CD4-positive, alpha-beta memory T cell (primary cell): ENCODE results near the gene AVPR2. TPM values are rescaled to one million over a fixed set of nuclear protein-coding genes. Genes with fewer than 3 reads are reported as not detected.

Experiments
- CTCF ChIA-PET: fragments of 350-600 bp; sonication (Branson Sonifier 250); formaldehyde crosslinking; loops from one replicate; lab custom pipeline; 2021; ENCODE audit warnings: inconsistent platforms; ENCODE audit not compliant: partially characterized antibody; lab: Charles Lee
- POLR2A ChIA-PET: fragments of 350-600 bp; sonication (Branson Sonifier 250); formaldehyde crosslinking; loops from one replicate; lab custom pipeline; 2021; ENCODE audit not compliant: partially characterized antibody; lab: Charles Lee
- DNase-seq, 5 donors: peaks; one replicate each; pipeline versions ENCODE4 v3.0.0 to v3.0.0-alpha.2; 2020 to 2022; ENCODE audit warnings: mixed read lengths in 1 of 5
- H3K27ac ChIP-seq: one replicate; pipeline ENCODE4 v1.7.0; 2013; ENCODE audit warnings: low read depth, low read length
- H3K27me3 ChIP-seq: 2 replicates; pipeline ENCODE4 v1.7.0; 2013; ENCODE audit warnings: mild to moderate bottlenecking, low read length, moderate library complexity; ENCODE audit not compliant: insufficient read depth
- H3K36me3 ChIP-seq: 2 replicates; pipeline ENCODE4 v1.7.0; 2013; ENCODE audit warnings: mild to moderate bottlenecking, low read length, moderate library complexity; ENCODE audit not compliant: insufficient read depth
- H3K4me1 ChIP-seq: 2 replicates; pipeline ENCODE4 v1.7.0; 2013; ENCODE audit warnings: mild to moderate bottlenecking, low read length, moderate library complexity; ENCODE audit not compliant: insufficient read depth
- H3K4me3 ChIP-seq, 2 donors: one replicate each; pipeline ENCODE4 v1.7.0; 2013; ENCODE audit warnings: low read length in 2 of 2, mild to moderate bottlenecking in 1 of 2
- H3K9me3 ChIP-seq, 2 donors: one replicate each; pipeline ENCODE4 v1.7.0; 2013; ENCODE audit warnings: low read length in 2 of 2, control low read depth in 1 of 2; ENCODE audit not compliant: control insufficient read depth in 1 of 2
- H3K27ac Mint-ChIP-seq, 7 donors: one replicate each; pipeline ENCODE4 v1.8.0; 2020 to 2021; ENCODE audit warnings: mixed read lengths in 7 of 7, mild to moderate bottlenecking in 6 of 7, inconsistent platforms in 3 of 7, moderate library complexity in 3 of 7
- H3K27me3 Mint-ChIP-seq, 2 donors: one replicate each; pipeline ENCODE4 v1.8.0; 2020 to 2021; ENCODE audit warnings: mixed read lengths in 2 of 2
- H3K36me3 Mint-ChIP-seq, 2 donors: one replicate each; pipeline ENCODE4 v1.8.0; 2020 to 2021; ENCODE audit warnings: mixed read lengths in 2 of 2, inconsistent platforms in 1 of 2, mild to moderate bottlenecking in 1 of 2
- H3K4me1 Mint-ChIP-seq, 4 donors: one replicate each; pipeline ENCODE4 v1.8.0; 2020 to 2021; ENCODE audit warnings: mixed read lengths in 4 of 4, mild to moderate bottlenecking in 1 of 4
- H3K4me3 Mint-ChIP-seq, 8 donors: one replicate each; pipeline ENCODE4 v1.8.0; 2020 to 2021; ENCODE audit warnings: mixed read lengths in 8 of 8, mild to moderate bottlenecking in 7 of 8, moderate library complexity in 6 of 8, inconsistent platforms in 3 of 8
- H3K9me3 Mint-ChIP-seq, 8 donors: one replicate each; pipeline ENCODE4 v1.8.0; 2020 to 2021; ENCODE audit warnings: mixed read lengths in 8 of 8, mild to moderate bottlenecking in 5 of 8, inconsistent platforms in 3 of 8, moderate library complexity in 1 of 8
- intact Hi-C: fragments of 100-400 bp; cut with micrococcal nuclease; formaldehyde crosslinking; loops from one replicate; pipeline ENCODE4 v1.15.1; 2023
- polyA plus RNA-seq, 2 donors: library from polyadenylated mRNA; unstranded; fragments of 300-500 nt; fragmentation: Illumina TruSeq; gene quantifications; one replicate each; pipeline ENCODE4 v1.2.3, GENCODE V29; 2021
- total RNA-seq, 2 experiments: library from RNA; stranded (reverse); gene quantifications; one replicate each; pipeline ENCODE4 v1.2.3, GENCODE V29; 2021

AVPR2 gene
- total and polyA plus RNA-seq, 4 experiments from 2014 or later, result 0.15 TPM; not detected in 3

GRCh38 chrX:153948847-153949805 lies 44.7 kb downstream of the AVPR2 start:
- POLR2A ChIA-PET, result interaction anchor here (0.9 to 21.2 kb wide), 5 partner anchors 17 to 130 kb away, joined by 3 to 447 read pairs (median 4); partner anchors contain the start of genes ARHGAP4, HCFC1 and NAA10
- H3K36me3 ChIP-seq, result peaks cover 30% of the 10 kb centered on the region
- peaks cover 0 to 2% (median 0%) of the 10 kb centered on the region in 8 donors for H3K9me3 Mint-ChIP-seq
- H3K4me3 Mint-ChIP-seq, result no peak overlapping the region
- no peak overlapping the region for H3K4me3 ChIP-seq
- peaks cover 17% of the 10 kb centered on the region for H3K4me1 ChIP-seq
- H3K27me3 ChIP-seq, result no peaks in the 10 kb centered on the region
- H3K36me3 Mint-ChIP-seq, result peaks cover 21 to 23% of the 10 kb centered on the region in 2 donors
- H3K4me1 Mint-ChIP-seq, result peaks cover 5 to 17% (median 8%) of the 10 kb centered on the region in 4 donors
- no peaks in the 10 kb centered on the region for H3K27me3 Mint-ChIP-seq
- intact Hi-C loops, result loop anchor here (5.0 kb wide), 1 partner anchor 42 kb away; no protein-coding TSS in a partner anchor
- peak overlapping the region in 2 of 7 donors; percentile 75 to 77 for H3K27ac Mint-ChIP-seq
- no peak overlapping the region for H3K27ac ChIP-seq
- DNase-seq, result peak in 1 of 5 donors; percentile 29
- no peaks in the 10 kb centered on the region for H3K9me3 ChIP-seq
- CTCF ChIA-PET, result interaction anchor here (2.3 to 10.4 kb wide), 6 partner anchors 20 to 186 kb away, joined by 12 to 290 read pairs (median 24); partner anchors contain the start of genes ARHGAP4, HCFC1, NAA10 and PLXNB3

DNA sequence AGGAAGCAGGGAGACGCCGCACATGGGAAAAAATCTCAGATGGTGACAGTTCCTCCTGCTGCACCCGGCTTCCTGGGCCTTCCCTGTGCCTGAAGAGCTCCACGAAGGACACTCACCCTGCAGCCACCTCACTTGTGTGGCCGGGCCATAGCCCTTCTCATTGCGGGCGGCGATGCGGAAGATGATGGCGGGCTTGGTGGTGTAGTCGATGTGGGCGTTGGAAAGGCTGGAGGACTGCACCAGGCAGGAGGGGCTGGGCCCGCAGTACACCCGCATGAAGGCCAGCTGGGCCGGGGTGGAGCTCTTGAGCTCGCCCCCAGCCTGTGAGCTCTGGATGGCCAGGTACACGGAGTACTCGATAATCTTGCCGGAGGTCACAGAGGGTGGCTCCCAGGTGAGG lies 45.7 kb downstream of the AVPR2 start:
- intact Hi-C loops, result loop anchor here (5.0 kb wide), 1 partner anchor 263 kb away; the partner anchor contains the start of gene SLC6A8
- Histone ChIP-seq H3K4me3 (no peak overlapping the region), H3K27ac (no peak overlapping the region), H3K36me3 (peaks cover 30% of the 10 kb centered on the region), H3K4me1 (peaks cover 10% of the 10 kb centered on the region), H3K9me3 (no peaks in the 10 kb centered on the region), H3K27me3 (no peaks in the 10 kb centered on the region)
- CTCF ChIA-PET, result interaction anchor here (1.0 to 10.4 kb wide), 5 partner anchors 18 to 187 kb away, joined by 3 to 290 read pairs (median 4); partner anchors contain the start of genes ARHGAP4, AVPR2, NAA10 and PLXNB3
- POLR2A ChIA-PET, result interaction anchor here (0.9 to 21.2 kb wide), 2 partner anchors 23 to 131 kb away, joined by 4 to 447 read pairs; partner anchors contain the start of genes ARHGAP4 and NAA10
- no peak overlapping the region for H3K4me3 Mint-ChIP-seq
- H3K27ac Mint-ChIP-seq, result peak overlapping the region in 1 of 7 donors; percentile 18
- peaks cover 24 to 30% of the 10 kb centered on the region in 2 donors for H3K36me3 Mint-ChIP-seq
- DNase-seq, result no peak
- peaks cover 5 to 14% (median 8%) of the 10 kb centered on the region in 4 donors for H3K4me1 Mint-ChIP-seq
- no peaks in the 10 kb centered on the region for H3K27me3 Mint-ChIP-seq
- H3K9me3 Mint-ChIP-seq, result peaks cover 0 to 2% (median 0%) of the 10 kb centered on the region in 8 donors

GRCh38 chrX:153951683-153952372 lies 47.4 kb downstream of the AVPR2 start:
- no peak overlapping the region for H3K27ac ChIP-seq
- H3K4me3 ChIP-seq, result no peak overlapping the region
- Mint-ChIP-seq H3K36me3 (peaks cover 37 to 40% of the 10 kb centered on the region in 2 donors), H3K4me1 (peaks cover 5 to 14% (median 7%) of the 10 kb centered on the region in 4 donors), H3K27me3 (no peaks in the 10 kb centered on the region), H3K4me3 (no peak overlapping the region), H3K9me3 (peaks cover 0 to 8% (median 0%) of the 10 kb centered on the region in 8 donors), H3K27ac (no peak overlapping the region)
- ChIA-PET POLR2A (interaction anchor here (1.2 to 21.2 kb wide), 2 partner anchors 15 to 25 kb away, joined by 4 to 447 read pairs; partner anchors contain the start of genes ARHGAP4 and NAA10), CTCF (interaction anchor here (0.9 to 4.7 kb wide), 6 partner anchors 16 to 342 kb away, joined by 3 to 19 read pairs (median 4); partner anchors contain the start of gene PLXNB3)
- peaks cover 33% of the 10 kb centered on the region for H3K36me3 ChIP-seq
- intact Hi-C loops, result loop anchor here (5.0 kb wide), 1 partner anchor 265 kb away; the partner anchor contains the start of gene SLC6A8
- H3K9me3 ChIP-seq, result no peaks in the 10 kb centered on the region
- H3K27me3 ChIP-seq, result no peaks in the 10 kb centered on the region
- DNase-seq, result peak in 1 of 5 donors; percentile 28
- H3K4me1 ChIP-seq, result peaks cover 9% of the 10 kb centered on the region

DNA sequence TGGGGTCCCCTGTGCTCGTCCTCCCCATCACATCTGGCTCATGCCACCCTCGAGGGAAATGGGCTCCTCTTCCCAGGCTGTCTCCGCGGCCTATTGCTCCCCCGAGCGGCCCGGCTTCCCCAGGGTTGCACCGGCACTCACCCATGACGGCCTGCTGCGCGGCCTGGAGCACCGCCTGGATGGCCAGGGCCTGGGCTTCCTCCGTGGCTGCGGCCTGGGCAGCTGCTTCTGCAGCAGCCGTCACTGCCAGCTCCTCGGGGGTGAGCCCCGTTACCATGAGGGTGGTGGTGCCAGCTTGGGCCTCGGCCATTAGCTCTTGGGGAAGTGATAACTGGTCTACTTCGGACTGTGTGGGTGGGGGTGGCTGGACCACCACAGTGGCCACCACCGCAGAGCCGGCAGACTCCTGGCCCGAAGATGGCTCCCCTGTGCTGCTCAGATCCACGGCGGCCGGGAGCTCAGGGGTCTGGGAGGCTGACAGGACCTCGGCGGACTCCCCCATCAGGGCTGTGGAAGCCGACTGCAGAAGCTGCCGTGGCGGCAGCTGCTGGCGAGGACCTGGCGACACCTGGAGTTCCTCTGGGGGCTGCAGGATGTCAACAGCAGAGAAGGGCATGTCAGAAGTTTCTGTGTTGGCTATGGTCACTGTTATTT lies 48.0 kb downstream of the AVPR2 start:
- Mint-ChIP-seq H3K27me3 (no peaks in the 10 kb centered on the region), H3K9me3 (peaks cover 0 to 8% (median 0%) of the 10 kb centered on the region in 8 donors), H3K27ac (peak overlapping the region in 1 of 7 donors; percentile 35), H3K36me3 (peaks cover 39 to 44% of the 10 kb centered on the region in 2 donors), H3K4me3 (no peak overlapping the region), H3K4me1 (peaks cover under 1 to 8% (median 3%) of the 10 kb centered on the region in 4 donors)
- POLR2A ChIA-PET, result interaction anchor here (1.2 to 21.2 kb wide), 2 partner anchors 14 to 25 kb away, joined by 4 to 447 read pairs; partner anchors contain the start of genes ARHGAP4 and NAA10
- Histone ChIP-seq H3K27ac (no peak overlapping the region), H3K4me1 (peaks cover 4% of the 10 kb centered on the region), H3K9me3 (no peaks in the 10 kb centered on the region), H3K36me3 (peaks cover 40% of the 10 kb centered on the region), H3K4me3 (no peak overlapping the region), H3K27me3 (no peaks in the 10 kb centered on the region)
- intact Hi-C loops, result loop anchor here (1.0 to 5.0 kb wide), 2 partner anchors 188 to 265 kb away; partner anchors contain the start of genes PLXNB3 and SLC6A8
- DNase-seq, result peak in 1 of 5 donors; percentile 8
- CTCF ChIA-PET, result interaction anchor here (0.9 to 4.7 kb wide), 6 partner anchors 15 to 343 kb away, joined by 3 to 19 read pairs (median 4); partner anchors contain the start of gene PLXNB3

DNA sequence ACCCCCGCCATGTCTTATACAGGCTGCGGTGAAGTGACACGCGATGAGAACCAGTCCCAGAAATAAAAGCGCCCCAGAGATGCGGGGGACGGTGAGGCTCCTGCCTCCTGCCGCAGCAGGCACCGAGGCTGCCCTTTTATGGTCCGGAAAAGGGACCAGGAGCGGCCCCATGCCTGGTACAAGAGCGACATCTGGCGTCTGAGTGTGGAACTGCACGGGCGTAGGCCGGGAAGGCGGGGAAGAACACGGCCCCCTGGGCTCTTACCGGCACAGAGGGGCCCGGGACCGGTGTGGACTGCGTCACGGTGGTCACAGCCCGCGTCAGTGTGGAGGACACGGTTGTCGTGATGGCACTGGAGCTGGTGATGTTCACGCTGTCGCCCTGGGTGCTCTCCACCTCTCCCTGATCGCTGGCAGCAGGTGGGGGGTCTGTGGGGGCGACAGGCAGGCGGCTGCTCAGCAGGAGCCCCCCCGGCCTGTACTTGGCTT lies 48.9 kb downstream of the AVPR2 start:
- no peak overlapping the region for H3K4me3 ChIP-seq
- H3K9me3 Mint-ChIP-seq, result peaks cover 0 to 8% (median 0%) of the 10 kb centered on the region in 8 donors
- peaks cover 48% of the 10 kb centered on the region for H3K36me3 ChIP-seq
- H3K27me3 ChIP-seq, result no peaks in the 10 kb centered on the region
- intact Hi-C loops, result loop anchor here (1.0 to 5.0 kb wide), 2 partner anchors 189 to 266 kb away; partner anchors contain the start of genes PLXNB3 and SLC6A8
- ChIA-PET CTCF (interaction anchor here (1.1 to 4.7 kb wide), 4 partner anchors 14 to 190 kb away, joined by 3 to 19 read pairs (median 8); partner anchors contain the start of gene PLXNB3), POLR2A (interaction anchor here (1.2 to 21.2 kb wide), 2 partner anchors 13 to 26 kb away, joined by 4 to 447 read pairs; partner anchors contain the start of genes ARHGAP4 and NAA10)
- peaks cover 0 to 7% (median 2%) of the 10 kb centered on the region in 4 donors for H3K4me1 Mint-ChIP-seq
- H3K27ac Mint-ChIP-seq, result peak overlapping the region in 6 of 7 donors; percentile 57 to 84 (median 74)
- peaks cover 4% of the 10 kb centered on the region for H3K4me1 ChIP-seq
- peak; percentile 76 to 82 (median 78) for DNase-seq
- peak overlapping the region in 1 of 8 donors; percentile 43 for H3K4me3 Mint-ChIP-seq
- no peaks in the 10 kb centered on the region for H3K9me3 ChIP-seq
- peak overlapping the region; percentile 31 for H3K27ac ChIP-seq
- no peaks in the 10 kb centered on the region for H3K27me3 Mint-ChIP-seq
- H3K36me3 Mint-ChIP-seq, result peaks cover 43 to 46% of the 10 kb centered on the region in 2 donors
